ENCODE measurements around the gene NFASC. TPM values are rescaled to one million over a fixed set of nuclear protein-coding genes. Genes with fewer than 3 reads are reported as not detected.

Gene NFASC
- total RNA-seq, 1 donor from 2014 or later, result 29.6 TPM

GRCh38 chr1:205046870-205047269 lies 176.2 kb downstream of the NFASC start:
- Mint-ChIP-seq H3K4me1 (ENCODE audit: low read depth, unreplicated experiment) (no peaks in the 10 kb centered on the region), H3K27me3 (ENCODE audit: low read depth, unreplicated experiment) (peaks cover 80% of the 10 kb centered on the region), H3K4me3 (ENCODE audit: unreplicated experiment) (no peak overlapping the region), H3K9me3 (ENCODE audit: unreplicated experiment) (peaks cover 2% of the 10 kb centered on the region), H3K27ac (ENCODE audit: unreplicated experiment) (no peak overlapping the region), H3K36me3 (ENCODE audit: low read depth, unreplicated experiment) (no peaks in the 10 kb centered on the region)
- no peak overlapping the region for H3K27ac ChIP-seq (ENCODE audit: low read depth, low read length)
- TF ChIP-seq EZH2 (IDR thresholded peaks at IDR 0.05; ENCODE audit: insufficient read depth, low read length) (no peak), CTCF (IDR thresholded peaks at IDR 0.05; ENCODE audit: insufficient read depth, low read depth, low read length) (no peak)
- H3K9me3 ChIP-seq (ENCODE audit: insufficient read depth, low read depth, low read length), result no peaks in the 10 kb centered on the region
- no peak overlapping the region for H2AFZ ChIP-seq (ENCODE audit: low read depth, low read length)
- DNase-seq (ENCODE audit: low read depth) (no peak), FAIRE-seq (no peak)
- H3K4me2 ChIP-seq (ENCODE audit: low read length), result no peak overlapping the region
- H3K36me3 ChIP-seq (ENCODE audit: insufficient read depth, low read length), result no peaks in the 10 kb centered on the region
- H3K4me1 ChIP-seq (ENCODE audit: insufficient read depth, low read length), result no peaks in the 10 kb centered on the region
- H3K79me2 ChIP-seq (ENCODE audit: insufficient read depth, low read length), result no peaks in the 10 kb centered on the region
- H4K20me1 ChIP-seq (ENCODE audit: insufficient read depth, low read length), result peaks cover 6% of the 10 kb centered on the region
- H3K4me3 ChIP-seq (ENCODE audit: insufficient read depth, low read depth, low read length), result no peak overlapping the region
- peaks cover 66% of the 10 kb centered on the region for H3K27me3 ChIP-seq (ENCODE audit: insufficient read depth, low read length)
- no peak overlapping the region for H3K9ac ChIP-seq (ENCODE audit: low read length)

DNA sequence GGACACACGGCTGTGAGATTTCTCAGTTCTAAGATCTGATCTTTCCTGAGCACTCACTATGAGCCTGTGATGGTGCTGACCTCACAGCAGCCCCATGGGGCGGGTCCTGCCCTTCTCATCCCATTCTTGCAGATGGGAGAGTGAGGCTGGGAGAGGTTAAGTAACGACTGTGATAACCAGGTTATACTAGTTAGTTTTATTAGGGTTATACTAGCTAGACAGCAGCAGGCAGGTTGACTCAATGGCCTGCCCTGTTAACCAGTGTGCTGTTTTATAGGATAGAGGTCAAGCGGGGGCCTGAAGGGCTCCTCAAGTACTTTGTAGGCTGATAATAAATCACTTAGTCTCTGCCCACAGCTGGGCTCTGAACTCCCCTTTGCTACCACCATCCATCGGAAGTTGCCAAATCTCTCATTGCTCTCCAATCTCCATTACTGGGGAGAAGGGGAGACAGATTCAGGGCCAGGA lies 177.1 kb downstream of the NFASC start:
- Mint-ChIP-seq H3K9me3 (ENCODE audit: unreplicated experiment) (peaks cover 2% of the 10 kb centered on the region), H3K36me3 (ENCODE audit: low read depth, unreplicated experiment) (no peaks in the 10 kb centered on the region), H3K4me1 (ENCODE audit: low read depth, unreplicated experiment) (no peaks in the 10 kb centered on the region), H3K27me3 (ENCODE audit: low read depth, unreplicated experiment) (peaks cover 73% of the 10 kb centered on the region), H3K4me3 (ENCODE audit: unreplicated experiment) (no peak overlapping the region), H3K27ac (ENCODE audit: unreplicated experiment) (no peak overlapping the region)
- Histone ChIP-seq H3K36me3 (ENCODE audit: insufficient read depth, low read length) (no peaks in the 10 kb centered on the region), H3K9ac (ENCODE audit: low read length) (no peak overlapping the region), H3K4me2 (ENCODE audit: low read length) (no peak overlapping the region), H3K4me3 (ENCODE audit: insufficient read depth, low read depth, low read length) (no peak overlapping the region), H3K79me2 (ENCODE audit: insufficient read depth, low read length) (no peaks in the 10 kb centered on the region), H2AFZ (ENCODE audit: low read depth, low read length) (no peak overlapping the region), H4K20me1 (ENCODE audit: insufficient read depth, low read length) (peaks cover 6% of the 10 kb centered on the region), H3K27me3 (ENCODE audit: insufficient read depth, low read length) (peaks cover 59% of the 10 kb centered on the region), H3K9me3 (ENCODE audit: insufficient read depth, low read depth, low read length) (no peaks in the 10 kb centered on the region), H3K27ac (ENCODE audit: low read depth, low read length) (no peak overlapping the region), H3K4me1 (ENCODE audit: insufficient read depth, low read length) (no peaks in the 10 kb centered on the region)
- no peak for TF ChIP-seq EZH2 (IDR thresholded peaks at IDR 0.05; ENCODE audit: insufficient read depth, low read length)
- TF ChIP-seq CTCF (IDR thresholded peaks at IDR 0.05; ENCODE audit: insufficient read depth, low read depth, low read length), result no peak
- no peak for DNase-seq (ENCODE audit: low read depth)
- no peak for FAIRE-seq

DNA sequence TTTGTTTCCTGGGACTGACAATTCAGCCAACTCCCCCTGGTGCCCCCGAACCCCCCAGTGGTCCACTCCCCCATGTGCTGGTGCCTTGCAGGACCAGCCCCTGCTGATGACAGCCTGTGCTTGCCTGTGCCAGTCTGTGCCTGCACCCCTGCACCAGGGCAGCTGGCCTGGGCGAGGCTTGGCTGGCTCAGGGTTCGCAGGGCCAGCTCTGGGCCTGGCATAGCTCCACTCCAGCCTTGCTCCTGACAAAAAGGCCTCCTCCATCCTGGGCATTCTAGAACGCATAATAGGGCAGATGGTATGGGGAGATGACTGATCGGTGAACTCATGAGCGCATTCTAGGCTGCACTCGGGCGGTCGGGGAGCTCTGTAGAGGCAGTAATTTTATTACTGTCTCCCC lies 177.7 kb downstream of the NFASC start:
- Histone ChIP-seq H3K4me2 (ENCODE audit: low read length) (no peak overlapping the region), H3K79me2 (ENCODE audit: insufficient read depth, low read length) (no peaks in the 10 kb centered on the region), H3K9ac (ENCODE audit: low read length) (no peak overlapping the region), H3K36me3 (ENCODE audit: insufficient read depth, low read length) (no peaks in the 10 kb centered on the region), H3K27me3 (ENCODE audit: insufficient read depth, low read length) (peaks cover 60% of the 10 kb centered on the region), H3K27ac (ENCODE audit: low read depth, low read length) (no peak overlapping the region), H3K9me3 (ENCODE audit: insufficient read depth, low read depth, low read length) (no peaks in the 10 kb centered on the region), H2AFZ (ENCODE audit: low read depth, low read length) (no peak overlapping the region), H4K20me1 (ENCODE audit: insufficient read depth, low read length) (peaks cover 6% of the 10 kb centered on the region), H3K4me1 (ENCODE audit: insufficient read depth, low read length) (no peaks in the 10 kb centered on the region), H3K4me3 (ENCODE audit: insufficient read depth, low read depth, low read length) (no peak overlapping the region)
- H3K36me3 Mint-ChIP-seq (ENCODE audit: low read depth, unreplicated experiment), result no peaks in the 10 kb centered on the region
- H3K27ac Mint-ChIP-seq (ENCODE audit: unreplicated experiment), result no peak overlapping the region
- no peak for FAIRE-seq
- no peak for DNase-seq (ENCODE audit: low read depth)
- H3K9me3 Mint-ChIP-seq (ENCODE audit: unreplicated experiment), result peaks cover 2% of the 10 kb centered on the region
- H3K4me1 Mint-ChIP-seq (ENCODE audit: low read depth, unreplicated experiment), result no peaks in the 10 kb centered on the region
- H3K27me3 Mint-ChIP-seq (ENCODE audit: low read depth, unreplicated experiment), result peaks cover 77% of the 10 kb centered on the region
- TF ChIP-seq CTCF (IDR thresholded peaks at IDR 0.05; ENCODE audit: insufficient read depth, low read depth, low read length), result no peak
- no peak for TF ChIP-seq EZH2 (IDR thresholded peaks at IDR 0.05; ENCODE audit: insufficient read depth, low read length)
- no peak overlapping the region for H3K4me3 Mint-ChIP-seq (ENCODE audit: unreplicated experiment)

All from astrocyte (in vitro differentiated cells and primary cell).